Fibroblast of skin of back (primary cell): ENCODE data around the gene CDH23.
A peak's percentile ranks its signal among the peaks of the same experiment; 100 is the strongest.
"Not testable (repeated sequence)": the region's sequence is repeated elsewhere in the genome, so short reads cannot be mapped to it uniquely, and the experiment has no call there.

ENCODE experiments used
- DNase-seq: peaks from one replicate; pipeline ENCODE4 v3.0.0-alpha.2; 2013

The CDH23 gene

DNA sequence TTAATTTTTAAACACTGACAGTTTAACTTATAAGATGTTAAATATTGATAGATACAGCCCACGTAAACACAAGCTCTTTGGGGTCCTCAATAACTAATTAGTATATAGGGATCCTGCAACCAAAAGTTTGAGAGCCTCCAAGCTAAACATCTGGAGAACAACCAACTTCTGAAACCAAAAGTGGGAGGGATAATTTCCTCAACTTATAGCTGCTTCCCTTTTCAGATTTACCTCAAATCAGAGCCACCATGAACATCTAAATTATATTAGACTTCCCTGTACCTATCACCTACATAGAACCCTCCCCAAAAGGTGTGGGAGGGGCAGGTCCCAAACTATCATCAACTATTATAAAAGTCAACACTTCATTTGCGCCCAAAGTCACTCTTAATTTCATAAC, 445.7 kb downstream of the CDH23 start:
- DNase-seq, result no peak

GRCh38 chr10:71842856-71843686, 446.4 kb downstream of the CDH23 start:
- no peak for DNase-seq

DNA sequence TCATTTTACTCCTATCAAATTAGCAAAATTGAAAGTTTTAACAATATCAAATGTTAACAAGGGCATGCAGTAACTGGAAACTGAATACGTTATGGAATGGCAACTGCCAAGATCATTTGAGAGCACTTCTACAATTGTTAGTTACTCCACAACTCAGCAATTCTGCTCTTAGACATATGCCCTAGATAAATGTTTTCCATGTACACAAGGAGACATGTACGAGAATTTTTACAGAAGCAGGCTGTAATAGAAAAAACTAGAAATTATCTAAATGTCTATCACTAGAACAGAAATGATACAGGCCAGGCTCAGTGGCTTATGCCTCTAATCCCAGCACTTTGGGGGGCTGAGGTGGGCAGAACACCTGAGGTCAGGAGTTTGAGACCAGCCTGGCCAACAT, 447.4 kb downstream of the CDH23 start:
- no peak for DNase-seq

GRCh38 chr10:71844695-71845094, 448.0 kb downstream of the CDH23 start:
- no peak for DNase-seq

DNA sequence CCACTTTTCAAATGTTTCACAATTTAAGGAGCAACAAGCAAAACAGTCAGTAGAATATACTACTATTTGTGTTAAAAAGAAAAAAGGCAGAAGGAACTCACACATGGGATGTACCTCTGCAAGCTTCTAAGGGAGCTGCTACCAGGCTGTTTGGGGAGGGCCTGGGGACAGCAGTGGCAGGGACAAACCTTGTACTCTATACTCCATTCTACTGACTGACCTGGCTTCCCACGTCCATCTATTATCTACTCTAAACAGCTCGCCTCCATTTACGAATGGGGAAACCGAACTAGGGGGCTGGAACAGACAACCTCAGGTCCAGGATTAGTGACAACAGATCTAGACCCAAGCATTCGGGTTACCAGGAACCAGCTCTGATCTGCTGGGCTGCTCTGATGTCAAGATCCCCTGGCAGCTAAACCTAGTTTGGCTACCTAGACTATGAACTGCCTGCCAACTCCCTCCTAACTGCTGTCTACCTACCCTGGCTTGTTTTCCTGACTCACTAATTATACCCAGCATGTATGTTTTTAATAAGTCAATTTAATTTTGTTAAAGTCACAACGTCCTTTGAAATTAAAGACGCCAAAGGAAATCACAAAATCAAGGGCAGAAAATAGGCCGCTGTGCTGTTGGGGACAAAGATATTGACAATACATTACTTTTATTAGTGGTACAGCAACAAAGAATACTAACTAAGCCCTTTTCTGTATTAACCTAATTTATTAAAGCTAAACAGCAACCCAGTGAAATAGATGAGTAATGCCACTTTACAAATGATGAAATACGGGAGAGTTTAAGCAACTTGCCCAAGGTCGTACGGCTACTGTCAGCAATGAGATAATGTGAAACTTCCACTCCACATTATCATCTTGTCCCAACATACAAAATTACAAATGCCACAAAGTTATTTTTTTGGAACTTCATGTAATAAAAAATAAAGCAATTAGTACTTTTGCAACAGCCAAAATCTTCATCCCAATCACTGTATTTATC, 449.0 kb downstream of the CDH23 start:
- DNase-seq, result no peak

DNA sequence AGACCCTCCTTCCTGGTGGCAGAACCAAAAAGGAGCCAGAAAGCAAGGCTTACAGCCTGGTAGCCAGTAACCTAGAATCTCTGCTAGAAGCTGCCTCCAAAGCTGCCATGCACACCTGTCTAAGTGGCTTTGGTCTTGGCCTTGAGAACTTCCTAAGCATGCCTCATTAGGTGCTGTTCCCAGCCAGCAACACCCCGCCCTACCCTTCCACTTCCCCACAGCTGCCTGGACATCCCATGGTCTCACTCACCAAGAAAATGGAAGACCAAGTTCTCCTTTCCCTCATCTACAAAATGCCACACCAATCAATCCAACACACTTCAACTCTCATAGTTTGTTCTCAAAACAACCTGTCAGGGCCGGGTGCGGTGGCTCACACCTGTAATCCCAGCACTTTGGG, 450.1 kb downstream of the CDH23 start:
- no peak for DNase-seq

- no peak for DNase-seq
These were observed 450.7 kb downstream of the CDH23 start for GRCh38 chr10:71847418-71847817.

DNA sequence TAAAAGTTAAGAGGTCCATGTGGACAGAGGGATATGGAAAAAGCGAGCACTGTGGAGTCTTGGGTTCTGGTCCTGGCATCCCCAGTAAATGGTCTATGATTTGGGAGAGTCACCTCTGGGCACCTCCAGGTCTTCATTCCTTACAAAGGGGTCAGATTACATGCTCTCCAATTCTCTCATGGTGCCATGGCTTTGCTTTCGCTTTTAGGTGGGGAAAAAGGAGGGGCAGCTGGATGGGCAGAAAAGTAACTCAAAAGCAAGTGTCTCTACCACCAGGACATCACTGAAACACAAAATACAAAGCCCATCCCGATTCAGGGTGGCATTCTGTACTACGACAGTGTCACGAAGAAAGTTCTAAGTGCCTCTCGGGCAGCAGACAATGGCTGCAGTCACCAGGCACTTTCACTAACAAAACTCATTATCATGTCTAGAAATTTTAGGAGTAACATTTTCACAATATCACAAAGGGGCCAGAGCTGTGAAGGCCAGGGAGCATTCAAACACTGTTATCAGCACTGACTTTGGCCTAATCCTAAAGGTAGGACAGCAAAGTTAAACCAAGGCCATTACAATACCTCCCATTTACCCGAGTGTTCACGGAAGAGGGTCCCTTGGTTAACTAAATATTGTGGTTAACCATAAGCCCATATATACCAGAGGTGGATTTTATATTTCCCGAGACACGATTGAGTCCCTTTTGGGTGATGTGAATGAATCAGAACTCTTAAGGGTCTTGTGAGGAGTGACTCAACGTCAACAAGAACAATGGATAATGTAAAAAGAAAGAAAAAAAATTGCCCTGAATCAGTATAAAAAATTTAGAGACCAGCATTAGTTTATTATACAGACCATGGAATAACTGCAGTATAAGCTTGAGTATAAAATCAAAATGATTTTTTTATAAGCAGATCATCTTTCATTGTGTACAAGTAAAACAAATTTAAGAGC, 451.9 kb downstream of the CDH23 start:
- no peak for DNase-seq

DNA sequence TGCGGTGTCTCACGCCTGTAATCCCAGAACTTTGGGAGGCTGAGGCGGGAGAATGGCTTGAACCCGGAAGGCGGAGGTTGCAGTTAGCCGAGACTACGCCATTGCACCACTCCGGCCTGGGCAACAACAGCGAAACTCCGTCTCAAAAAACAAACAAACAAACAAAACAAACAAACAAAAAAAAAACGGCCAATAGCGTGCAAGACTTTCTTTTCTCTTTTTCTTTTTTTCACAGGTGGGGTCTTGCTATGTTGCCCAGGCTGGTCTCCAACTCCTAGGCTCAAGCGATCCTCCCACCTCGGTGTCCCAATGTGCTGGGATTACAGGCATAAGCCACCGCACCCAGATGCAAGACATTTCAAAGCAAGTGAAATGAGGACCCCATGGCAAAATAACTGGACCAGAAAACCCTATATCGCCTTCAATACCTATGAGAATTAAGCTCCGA, 452.8 kb downstream of the CDH23 start:
- no peak for DNase-seq

GRCh38 chr10:71850021-71850742, 453.5 kb downstream of the CDH23 start:
- no peak for DNase-seq

- peak; percentile 98 for DNase-seq
These were observed 454.2 kb downstream of the CDH23 start, which contains the start of gene PSAP for GRCh38 chr10:71850743-71851464. PSAP (minus strand) TSS chr10:71851251; CDS start chr10:71851221, 30 bp downstream.

- DNase-seq, result not testable (repeated sequence)
These were observed 454.9 kb downstream of the CDH23 start for GRCh38 chr10:71851465-71852095.

- no peak for DNase-seq
These were observed 455.7 kb downstream of the CDH23 start for GRCh38 chr10:71852355-71852937.

GRCh38 chr10:71854031-71854430, 457.3 kb downstream of the CDH23 start:
- DNase-seq, result no peak

- DNase-seq, result no peak
These were observed 459.9 kb downstream of the CDH23 start for GRCh38 chr10:71856619-71857018.

- DNase-seq, result no peak
These were observed 461.5 kb downstream of the CDH23 start for GRCh38 chr10:71857934-71858890.

- peak; percentile 100 for DNase-seq
These were observed 463.7 kb downstream of the CDH23 start for GRCh38 chr10:71860243-71861029.

GRCh38 chr10:71863203-71863602, 466.5 kb downstream of the CDH23 start:
- no peak for DNase-seq
